Endothelial cell (in vitro differentiated cells): ENCODE data around the gene ZNF273. TPM values are rescaled to one million over a fixed set of nuclear protein-coding genes. Genes with fewer than 3 reads are reported as not detected.
"Not testable (repeated sequence)": the region's sequence is repeated elsewhere in the genome, so short reads cannot be mapped to it uniquely, and the experiment has no call there.

Source experiments
- DNase-seq: peaks from one replicate; pipeline ENCODE4 v3.0.0; 2021; ENCODE audit warnings: low spot score
- H3K27ac Mint-ChIP-seq: one replicate; pipeline ENCODE4 v1.8.0; 2021; ENCODE audit warnings: mixed read lengths, inconsistent platforms; ENCODE audit not compliant: unreplicated experiment
- H3K27me3 Mint-ChIP-seq: one replicate; pipeline ENCODE4 v1.8.0; 2021; ENCODE audit warnings: mild to moderate bottlenecking, moderate library complexity, mixed read lengths, inconsistent platforms; ENCODE audit not compliant: unreplicated experiment
- H3K36me3 Mint-ChIP-seq: one replicate; pipeline ENCODE4 v1.8.0; 2021; ENCODE audit warnings: mild to moderate bottlenecking, low read depth, mixed read lengths, inconsistent platforms; ENCODE audit not compliant: unreplicated experiment
- H3K4me1 Mint-ChIP-seq: one replicate; pipeline ENCODE4 v1.8.0; 2021; ENCODE audit warnings: mild to moderate bottlenecking, mixed read lengths, inconsistent platforms; ENCODE audit not compliant: unreplicated experiment
- H3K4me3 Mint-ChIP-seq: one replicate; pipeline ENCODE4 v1.8.0; 2021; ENCODE audit warnings: mild to moderate bottlenecking, mixed read lengths, inconsistent platforms; ENCODE audit not compliant: unreplicated experiment
- H3K9me3 Mint-ChIP-seq: one replicate; pipeline ENCODE4 v1.8.0; 2021; ENCODE audit warnings: mixed read lengths, inconsistent platforms; ENCODE audit not compliant: unreplicated experiment
- total RNA-seq: library from RNA; stranded (reverse); fragmentation: NEBNext Ultra II Directional; extraction: Animal tissue kit (Norgen Biotek cat#: 25700); gene quantifications from one replicate; pipeline ENCODE4 v1.2.1, GENCODE V29; 2021; ENCODE audit not compliant: unreplicated experiment
- TF ChIP-seq, protein P1 (sequence below): fragments of 200-600 bp; sonication (generic); IDR thresholded peaks from one replicate; pipeline ENCODE4 v1.5.0; 2021; ENCODE audit warnings: antibody characterized with exemption; ENCODE audit not compliant: unreplicated experiment

The ZNF273 gene
- total RNA-seq, 1 donor from 2014 or later, result 9.3 TPM

DNA sequence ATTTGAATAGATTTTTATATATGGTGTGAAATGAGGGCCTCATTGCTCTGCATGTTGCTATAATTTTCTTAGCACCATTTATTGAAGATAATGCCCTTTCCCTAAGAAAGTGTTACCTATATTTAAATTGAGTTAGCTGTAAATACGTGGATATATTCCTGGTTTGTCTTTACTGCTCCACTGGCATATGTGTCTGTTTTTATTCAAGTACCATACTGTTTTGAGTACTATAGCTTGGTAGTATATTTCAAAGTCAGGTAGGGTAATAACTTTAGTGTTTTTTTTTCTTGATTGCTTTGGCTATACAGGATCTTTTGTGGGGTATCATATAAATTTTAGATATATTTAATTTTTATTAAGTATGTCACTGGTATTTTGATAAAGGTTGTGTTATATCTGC is 31.4 kb downstream of the ZNF273 start:
- H3K27me3 Mint-ChIP-seq, result no peaks in the 10 kb centered on the region
- no peak overlapping the region for H3K4me3 Mint-ChIP-seq
- TF ChIP-seq, protein P1, sequence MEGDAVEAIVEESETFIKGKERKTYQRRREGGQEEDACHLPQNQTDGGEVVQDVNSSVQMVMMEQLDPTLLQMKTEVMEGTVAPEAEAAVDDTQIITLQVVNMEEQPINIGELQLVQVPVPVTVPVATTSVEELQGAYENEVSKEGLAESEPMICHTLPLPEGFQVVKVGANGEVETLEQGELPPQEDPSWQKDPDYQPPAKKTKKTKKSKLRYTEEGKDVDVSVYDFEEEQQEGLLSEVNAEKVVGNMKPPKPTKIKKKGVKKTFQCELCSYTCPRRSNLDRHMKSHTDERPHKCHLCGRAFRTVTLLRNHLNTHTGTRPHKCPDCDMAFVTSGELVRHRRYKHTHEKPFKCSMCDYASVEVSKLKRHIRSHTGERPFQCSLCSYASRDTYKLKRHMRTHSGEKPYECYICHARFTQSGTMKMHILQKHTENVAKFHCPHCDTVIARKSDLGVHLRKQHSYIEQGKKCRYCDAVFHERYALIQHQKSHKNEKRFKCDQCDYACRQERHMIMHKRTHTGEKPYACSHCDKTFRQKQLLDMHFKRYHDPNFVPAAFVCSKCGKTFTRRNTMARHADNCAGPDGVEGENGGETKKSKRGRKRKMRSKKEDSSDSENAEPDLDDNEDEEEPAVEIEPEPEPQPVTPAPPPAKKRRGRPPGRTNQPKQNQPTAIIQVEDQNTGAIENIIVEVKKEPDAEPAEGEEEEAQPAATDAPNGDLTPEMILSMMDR, result no peak
- no peak for DNase-seq
- H3K36me3 Mint-ChIP-seq, result peaks cover 6% of the 10 kb centered on the region
- H3K4me1 Mint-ChIP-seq, result no peaks in the 10 kb centered on the region
- no peak overlapping the region for H3K27ac Mint-ChIP-seq
- no peaks in the 10 kb centered on the region for H3K9me3 Mint-ChIP-seq

DNA sequence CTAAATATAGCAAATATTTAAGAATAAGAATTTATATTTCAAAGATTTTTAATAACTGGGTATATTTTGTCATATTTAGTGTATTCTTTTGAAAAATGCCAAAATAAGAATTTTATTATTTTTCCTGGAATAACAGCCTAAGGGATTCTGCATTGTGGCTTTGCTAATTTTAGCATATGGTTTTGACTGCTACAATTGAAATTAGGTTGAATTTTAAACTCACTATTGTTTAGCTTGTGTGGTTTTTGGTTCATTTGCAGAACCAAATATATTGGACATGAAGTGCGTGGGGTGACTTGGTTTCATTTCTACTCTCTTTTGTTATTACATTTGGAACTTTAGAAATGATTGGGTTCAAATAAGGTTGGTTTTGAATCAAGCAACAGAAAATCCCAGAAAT is 35.5 kb downstream of the ZNF273 start:
- DNase-seq, result no peak
- no peaks in the 10 kb centered on the region for H3K27me3 Mint-ChIP-seq
- no peak overlapping the region for H3K4me3 Mint-ChIP-seq
- H3K27ac Mint-ChIP-seq, result no peak overlapping the region
- no peaks in the 10 kb centered on the region for H3K9me3 Mint-ChIP-seq
- H3K4me1 Mint-ChIP-seq, result no peaks in the 10 kb centered on the region
- TF ChIP-seq, protein P1, result no peak
- no peaks in the 10 kb centered on the region for H3K36me3 Mint-ChIP-seq

DNA sequence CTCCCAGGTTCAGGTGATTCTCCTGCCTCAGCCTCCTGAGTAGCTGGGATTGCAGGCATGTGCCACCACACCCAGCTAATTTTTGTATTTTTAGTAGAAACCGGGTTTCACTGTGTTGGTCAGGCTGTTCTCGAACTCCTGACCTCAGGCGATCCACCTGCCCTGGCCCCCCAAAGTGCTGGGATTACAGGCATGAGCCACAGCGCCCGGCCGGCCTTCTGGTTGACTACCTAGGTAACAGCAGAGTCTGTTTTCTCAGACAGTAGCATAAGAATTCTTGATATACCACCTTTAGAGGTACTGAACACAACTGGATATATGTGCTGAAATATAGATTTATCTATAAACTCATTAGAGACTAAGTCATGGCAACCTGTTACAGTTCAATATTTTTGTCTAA is 36.9 kb downstream of the ZNF273 start:
- not testable (repeated sequence) for H3K36me3 Mint-ChIP-seq, H3K27ac Mint-ChIP-seq, H3K4me1 Mint-ChIP-seq, DNase-seq, H3K9me3 Mint-ChIP-seq, H3K27me3 Mint-ChIP-seq, H3K4me3 Mint-ChIP-seq

DNA sequence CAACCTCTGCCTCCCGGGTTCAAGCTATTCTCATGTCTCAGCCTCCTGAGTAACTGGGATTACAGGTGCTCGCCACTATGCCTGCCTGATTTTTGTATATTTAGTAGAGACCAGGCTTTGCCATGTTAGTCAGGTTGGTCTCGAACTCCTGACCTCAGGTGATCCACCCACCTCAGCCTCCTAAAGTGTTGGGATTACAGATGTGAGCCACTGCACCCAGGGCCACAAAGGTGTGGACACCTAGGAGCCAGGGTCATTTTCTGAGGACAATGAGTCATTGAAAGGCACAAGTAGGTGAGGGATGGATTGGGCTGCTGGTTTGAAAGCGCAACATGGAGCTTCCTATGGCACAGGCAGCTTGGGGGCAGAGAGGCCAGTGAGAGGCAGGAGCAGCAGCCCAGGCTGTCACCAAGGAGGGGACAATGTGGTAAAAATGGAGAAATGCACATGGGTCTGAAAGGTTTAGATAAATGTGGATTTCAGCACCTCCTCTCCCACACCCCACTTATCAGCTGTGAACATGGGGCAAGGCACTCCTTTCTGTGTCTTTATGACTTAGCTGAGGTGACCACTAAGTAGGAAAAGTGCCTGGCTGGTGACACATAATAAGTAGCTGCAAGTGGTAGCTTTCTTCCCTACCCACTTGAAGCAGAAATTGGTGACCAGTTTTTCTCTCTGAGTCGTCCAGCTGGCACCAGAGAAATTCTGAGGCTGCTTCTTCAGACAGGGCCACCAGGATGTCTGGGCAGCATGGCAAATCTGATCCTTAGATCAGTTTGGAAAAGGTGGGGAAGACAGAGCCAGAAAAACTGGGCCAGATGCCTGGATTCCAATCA is 41.8 kb downstream of the ZNF273 start:
- not testable (repeated sequence) for H3K27me3 Mint-ChIP-seq, DNase-seq, H3K4me1 Mint-ChIP-seq, H3K27ac Mint-ChIP-seq, H3K4me3 Mint-ChIP-seq, H3K9me3 Mint-ChIP-seq, H3K36me3 Mint-ChIP-seq

DNA sequence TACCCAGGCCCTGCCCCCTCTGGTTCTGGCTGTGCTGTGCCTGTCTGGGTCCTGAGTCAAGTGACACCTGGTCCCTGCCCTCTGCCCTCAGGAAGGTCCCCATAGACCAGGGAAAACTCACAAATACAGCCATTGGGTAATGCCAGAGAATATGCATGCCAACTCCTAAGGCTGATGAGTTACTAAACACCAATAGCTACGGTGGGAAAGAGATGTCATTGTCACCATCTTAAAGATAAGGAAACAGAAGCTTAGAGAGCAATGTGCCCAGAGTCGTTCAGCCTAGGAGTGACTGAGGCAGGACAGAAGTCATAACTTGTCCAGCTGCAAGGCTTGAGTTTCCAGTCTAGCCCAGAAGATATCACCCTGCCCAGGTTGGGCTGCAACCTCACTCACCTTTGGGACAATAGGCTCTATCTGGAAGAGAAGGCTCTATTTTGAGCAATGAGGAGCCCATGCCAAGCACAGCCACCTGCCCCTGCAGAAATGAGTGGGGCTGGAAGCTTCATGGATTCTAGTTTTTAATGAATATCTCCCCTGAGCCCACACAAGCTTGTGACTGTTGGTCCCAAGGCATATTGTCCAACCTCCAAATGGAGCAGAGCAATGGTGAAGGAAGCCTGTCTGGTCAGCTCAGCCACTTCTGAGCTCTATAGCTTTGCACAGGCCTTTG is 42.6 kb downstream of the ZNF273 start:
- no peaks in the 10 kb centered on the region for H3K9me3 Mint-ChIP-seq
- TF ChIP-seq, protein P1, result no peak
- H3K27ac Mint-ChIP-seq, result no peak overlapping the region
- no peaks in the 10 kb centered on the region for H3K36me3 Mint-ChIP-seq
- no peak for DNase-seq
- no peaks in the 10 kb centered on the region for H3K4me1 Mint-ChIP-seq
- H3K27me3 Mint-ChIP-seq, result peaks cover 7% of the 10 kb centered on the region
- no peak overlapping the region for H3K4me3 Mint-ChIP-seq

DNA sequence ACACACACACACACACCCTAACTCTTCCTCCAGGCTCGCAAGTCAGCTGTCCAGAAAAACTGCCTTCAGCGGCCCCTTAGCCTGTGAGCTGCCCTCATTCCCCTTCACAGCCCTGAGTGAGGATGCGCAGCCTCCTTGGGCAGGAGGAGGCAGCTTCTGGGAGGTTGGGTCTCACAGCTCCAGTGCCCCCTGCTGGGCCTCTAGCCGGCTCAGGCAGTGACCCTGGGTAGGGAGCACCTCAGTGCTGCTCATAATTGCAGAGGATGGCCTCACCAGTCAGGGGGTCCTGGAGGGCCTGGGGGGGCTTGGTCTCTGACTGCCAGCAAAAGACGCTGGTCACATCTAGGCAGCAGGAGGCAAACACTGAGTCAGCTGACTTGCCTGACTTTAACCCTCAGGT is 43.7 kb downstream of the ZNF273 start:
- TF ChIP-seq, protein P1, result no peak
- DNase-seq, result peak; percentile 57
- Mint-ChIP-seq H3K4me1 (no peaks in the 10 kb centered on the region), H3K9me3 (no peaks in the 10 kb centered on the region), H3K36me3 (no peaks in the 10 kb centered on the region), H3K4me3 (no peak overlapping the region), H3K27me3 (peaks cover 7% of the 10 kb centered on the region), H3K27ac (no peak overlapping the region)
